Measurements from ENCODE around the gene BICRA.

GRCh38 chr19:47745010-47745901 is 136.3 kb downstream of the BICRA start, which contains the start of gene NOP53:
- no peak for TF ChIP-seq CTCF (IDR thresholded peaks at IDR 0.05)
- no peak for TF ChIP-seq EZH2 (IDR thresholded peaks at IDR 0.05; ENCODE audit: borderline replicate concordance, insufficient read depth, low read depth, low read length, poor library complexity, severe bottlenecking)
